Measurements from ENCODE around the gene IFITM1.
"Not testable (repeated sequence)": the region's sequence is repeated elsewhere in the genome, so short reads cannot be mapped to it uniquely, and the experiment has no call there.

IFITM1 gene

DNA sequence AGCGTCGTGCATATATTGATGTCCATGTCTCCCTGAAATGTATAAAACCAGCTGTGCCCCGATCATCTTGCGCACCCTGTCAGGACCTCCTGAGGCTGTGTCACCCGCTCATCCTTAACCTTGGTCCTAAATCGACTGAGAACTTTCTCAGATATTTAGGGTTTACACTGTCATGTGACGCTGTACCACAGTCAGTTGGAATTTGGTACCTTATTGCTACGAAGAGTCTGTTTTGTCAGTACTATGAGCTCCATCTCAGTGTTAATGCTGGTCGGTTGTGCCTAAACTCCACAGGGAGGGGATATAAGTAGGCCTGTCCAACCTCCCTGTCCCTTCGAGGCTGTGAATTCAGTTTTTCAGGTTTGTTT is 8.0 kb upstream of the IFITM1 start:
- TF ChIP-seq, protein P1, sequence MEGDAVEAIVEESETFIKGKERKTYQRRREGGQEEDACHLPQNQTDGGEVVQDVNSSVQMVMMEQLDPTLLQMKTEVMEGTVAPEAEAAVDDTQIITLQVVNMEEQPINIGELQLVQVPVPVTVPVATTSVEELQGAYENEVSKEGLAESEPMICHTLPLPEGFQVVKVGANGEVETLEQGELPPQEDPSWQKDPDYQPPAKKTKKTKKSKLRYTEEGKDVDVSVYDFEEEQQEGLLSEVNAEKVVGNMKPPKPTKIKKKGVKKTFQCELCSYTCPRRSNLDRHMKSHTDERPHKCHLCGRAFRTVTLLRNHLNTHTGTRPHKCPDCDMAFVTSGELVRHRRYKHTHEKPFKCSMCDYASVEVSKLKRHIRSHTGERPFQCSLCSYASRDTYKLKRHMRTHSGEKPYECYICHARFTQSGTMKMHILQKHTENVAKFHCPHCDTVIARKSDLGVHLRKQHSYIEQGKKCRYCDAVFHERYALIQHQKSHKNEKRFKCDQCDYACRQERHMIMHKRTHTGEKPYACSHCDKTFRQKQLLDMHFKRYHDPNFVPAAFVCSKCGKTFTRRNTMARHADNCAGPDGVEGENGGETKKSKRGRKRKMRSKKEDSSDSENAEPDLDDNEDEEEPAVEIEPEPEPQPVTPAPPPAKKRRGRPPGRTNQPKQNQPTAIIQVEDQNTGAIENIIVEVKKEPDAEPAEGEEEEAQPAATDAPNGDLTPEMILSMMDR (IDR thresholded peaks at IDR 0.05; ENCODE audit: insufficient read depth, missing control alignments): no peak
- FAIRE-seq (no peak), DNase-seq (ENCODE audit: insufficient read length, low spot score) (no peak)

DNA sequence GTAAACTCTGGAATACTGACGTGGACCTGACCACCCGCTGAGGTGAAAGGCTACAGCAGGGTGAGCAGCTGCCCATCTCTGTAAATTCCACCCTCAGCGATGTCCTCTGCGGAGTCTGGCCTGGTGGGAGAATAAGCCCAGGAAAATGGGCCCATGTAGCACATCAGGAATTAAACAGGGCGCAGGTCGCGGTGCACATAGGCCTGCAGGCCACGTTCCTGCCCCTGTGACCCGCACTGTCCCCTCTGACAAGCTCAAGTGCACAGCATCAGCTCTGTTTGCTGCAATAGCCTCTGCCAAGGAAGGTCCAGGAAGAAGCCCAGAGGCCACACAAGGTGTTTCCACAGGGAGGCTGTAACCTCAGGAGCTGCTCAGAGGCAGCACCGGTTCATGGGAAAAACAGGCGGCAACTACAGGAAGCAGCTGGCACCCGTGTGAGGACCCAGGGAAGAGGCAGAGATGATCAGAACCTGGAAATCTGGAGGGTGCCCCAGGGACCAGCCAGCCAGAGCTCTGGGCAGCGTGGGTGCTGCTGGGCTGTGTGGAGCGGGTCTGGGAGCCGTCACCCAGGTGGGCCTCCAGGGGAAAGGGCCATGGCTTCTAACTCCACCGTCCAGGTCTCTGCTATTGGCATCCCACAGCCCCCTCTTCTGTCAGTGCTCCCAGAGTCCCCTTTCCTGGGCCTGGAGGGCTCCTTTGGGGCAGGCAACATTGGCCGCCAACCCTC is 7.0 kb upstream of the IFITM1 start:
- DNase-seq (ENCODE audit: insufficient read length, low spot score): no peak
- no peak for FAIRE-seq
- TF ChIP-seq, protein P1 (IDR thresholded peaks at IDR 0.05; ENCODE audit: insufficient read depth, missing control alignments): no peak

DNA sequence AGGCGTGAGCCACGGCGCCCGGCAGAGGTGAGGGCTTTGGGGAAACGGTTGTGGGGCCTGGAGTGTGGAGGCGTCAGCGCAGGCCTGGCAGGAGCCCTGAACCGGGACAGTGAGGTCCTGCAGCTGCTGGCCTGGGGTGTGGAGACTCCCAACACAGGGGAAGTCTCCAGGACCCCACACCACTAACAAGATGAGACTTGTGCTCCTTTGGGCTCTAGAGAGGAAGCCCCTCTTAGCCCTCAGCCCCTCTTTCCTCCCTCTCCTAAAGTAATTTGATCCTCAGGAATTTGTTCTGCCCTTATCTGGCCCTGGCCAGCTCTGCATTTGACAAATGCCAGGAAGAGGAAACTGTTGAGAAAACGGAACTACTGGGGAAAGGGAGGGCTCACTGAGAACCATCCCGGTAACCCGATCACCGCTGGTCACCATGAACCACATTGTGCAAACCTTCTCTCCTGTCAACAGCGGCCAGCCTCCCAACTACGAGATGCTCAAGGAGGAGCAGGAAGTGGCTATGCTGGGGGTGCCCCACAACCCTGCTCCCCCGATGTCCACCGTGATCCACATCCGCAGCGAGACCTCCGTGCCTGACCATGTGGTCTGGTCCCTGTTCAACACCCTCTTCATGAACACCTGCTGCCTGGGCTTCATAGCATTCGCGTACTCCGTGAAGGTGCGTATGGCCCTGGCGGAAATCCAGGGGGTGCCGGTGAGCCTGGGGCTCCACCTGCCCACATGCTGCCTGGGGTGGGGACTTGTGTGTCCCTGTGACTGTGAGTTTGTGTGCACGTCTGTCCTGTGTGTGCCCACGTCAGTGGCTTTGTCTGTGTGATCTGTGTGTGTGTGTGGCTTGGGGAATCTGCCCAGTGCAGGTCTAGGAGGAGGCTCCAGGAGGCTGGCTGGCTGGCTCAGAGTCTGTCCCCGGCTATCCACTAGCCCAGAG is 5.8 kb upstream of the IFITM1 start, which contains the start of gene IFITM2:
Gene IFITM2, plus strand, starts transcription at position 51 of the 943 bp plus-strand sequence. Its CDS starts 377 bp downstream, at position 428.
- DNase-seq (ENCODE audit: insufficient read length, low spot score); FAIRE-seq: not testable (repeated sequence)

DNA sequence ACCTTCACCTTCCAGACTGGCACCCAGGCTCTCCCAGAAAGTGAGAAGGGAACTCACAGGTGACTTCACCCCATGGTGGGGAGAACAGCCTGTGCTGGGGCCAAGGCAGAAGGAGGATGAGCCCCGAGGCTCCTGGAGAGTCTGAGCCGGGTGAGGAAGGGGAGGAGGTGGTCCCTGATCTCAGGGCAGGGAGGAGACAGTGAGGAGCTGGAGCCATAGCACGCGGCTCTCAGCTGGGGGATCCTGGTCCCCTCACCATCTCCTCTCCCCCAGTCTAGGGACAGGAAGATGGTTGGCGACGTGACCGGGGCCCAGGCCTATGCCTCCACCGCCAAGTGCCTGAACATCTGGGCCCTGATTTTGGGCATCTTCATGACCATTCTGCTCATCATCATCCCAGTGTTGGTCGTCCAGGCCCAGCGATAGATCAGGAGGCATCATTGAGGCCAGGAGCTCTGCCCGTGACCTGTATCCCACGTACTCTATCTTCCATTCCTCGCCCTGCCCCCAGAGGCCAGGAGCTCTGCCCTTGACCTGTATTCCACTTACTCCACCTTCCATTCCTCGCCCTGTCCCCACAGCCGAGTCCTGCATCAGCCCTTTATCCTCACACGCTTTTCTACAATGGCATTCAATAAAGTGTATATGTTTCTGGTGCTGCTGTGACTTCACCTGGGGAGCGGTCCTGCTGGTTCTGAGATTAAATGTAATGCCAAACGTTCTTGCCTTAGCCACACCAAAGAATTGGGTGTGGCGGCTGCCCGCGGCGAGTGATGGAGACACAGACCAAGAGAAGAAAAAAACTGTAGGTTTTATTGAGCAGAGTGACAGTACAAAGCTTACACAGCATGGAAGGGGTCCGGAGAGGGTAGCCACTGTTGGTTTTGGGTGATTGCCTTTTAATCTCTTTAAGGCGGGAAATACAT is 4.8 kb upstream of the IFITM1 start:
- not testable (repeated sequence) for FAIRE-seq

DNA sequence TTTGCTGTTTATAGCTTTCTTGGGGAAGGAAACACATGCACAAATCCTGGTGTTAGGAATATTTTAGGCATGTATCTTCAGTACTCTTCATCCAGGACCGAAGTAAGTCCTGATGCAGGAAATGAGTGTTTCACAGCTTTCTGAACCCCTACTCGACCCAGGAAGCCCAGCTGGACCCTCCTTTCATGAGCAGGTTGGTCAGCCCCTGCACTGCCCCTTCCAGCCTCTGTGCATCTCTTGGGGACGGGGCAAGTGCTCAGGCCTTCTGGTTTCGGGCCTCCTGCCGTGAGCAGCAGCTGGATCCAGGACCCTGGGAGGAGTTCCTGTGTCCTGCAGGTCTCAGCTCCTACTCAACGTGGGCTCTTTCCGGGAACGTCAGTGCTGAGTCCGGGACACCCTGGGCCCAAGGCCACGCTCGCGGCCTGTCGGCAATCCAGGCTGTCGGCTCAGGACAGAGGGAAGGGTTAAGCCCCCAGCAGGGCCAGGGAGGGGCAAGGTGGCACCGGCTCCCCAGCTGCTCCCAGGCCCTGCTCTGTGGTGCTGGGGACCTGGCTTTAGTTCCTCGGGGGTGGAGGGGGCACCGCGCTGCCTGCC is 3.8 kb upstream of the IFITM1 start:
- FAIRE-seq; DNase-seq (ENCODE audit: insufficient read length, low spot score): not testable (repeated sequence)

More for the DNA sequence above, 4.8 kb upstream of the IFITM1 start:
- DNase-seq (ENCODE audit: insufficient read length, low spot score): not testable (repeated sequence)

DNA sequence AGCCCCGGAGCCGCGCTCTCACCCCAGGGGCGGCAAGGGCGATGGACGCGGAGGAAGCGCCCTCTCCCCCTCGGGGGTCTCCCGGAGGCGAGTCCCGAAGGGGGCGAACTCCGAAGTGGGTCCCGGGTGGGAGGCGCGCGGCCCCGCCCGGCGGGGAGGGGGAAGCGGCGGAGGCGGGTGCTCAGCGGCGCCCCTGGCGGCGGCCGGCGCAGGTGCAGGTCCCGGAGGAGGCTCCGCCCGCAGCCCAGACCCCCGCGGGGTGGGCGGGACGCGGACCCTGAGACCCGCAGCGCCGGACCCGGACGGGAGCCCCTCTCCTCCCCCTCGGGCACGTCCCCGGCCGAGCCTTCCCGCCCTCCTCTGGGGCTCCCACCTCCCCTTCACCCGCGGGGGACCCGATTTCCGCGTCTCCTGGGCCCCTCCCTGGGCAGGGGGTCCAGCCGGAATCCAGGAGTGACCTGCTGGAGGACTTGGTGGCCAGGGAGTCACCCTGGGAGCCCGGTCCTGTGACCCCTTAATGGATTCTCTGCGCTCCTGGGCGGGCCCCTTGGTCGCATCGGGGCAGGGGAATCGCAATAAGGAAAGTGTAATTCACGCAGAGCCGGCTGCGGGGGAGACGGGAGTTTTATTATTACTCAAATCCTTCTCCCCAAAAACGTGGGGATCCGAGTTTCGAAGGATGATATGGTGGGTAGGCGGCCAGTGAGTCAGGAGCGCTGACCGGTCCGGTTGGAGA is 2.7 kb upstream of the IFITM1 start:
- FAIRE-seq; DNase-seq (ENCODE audit: insufficient read length, low spot score): not testable (repeated sequence)

DNA sequence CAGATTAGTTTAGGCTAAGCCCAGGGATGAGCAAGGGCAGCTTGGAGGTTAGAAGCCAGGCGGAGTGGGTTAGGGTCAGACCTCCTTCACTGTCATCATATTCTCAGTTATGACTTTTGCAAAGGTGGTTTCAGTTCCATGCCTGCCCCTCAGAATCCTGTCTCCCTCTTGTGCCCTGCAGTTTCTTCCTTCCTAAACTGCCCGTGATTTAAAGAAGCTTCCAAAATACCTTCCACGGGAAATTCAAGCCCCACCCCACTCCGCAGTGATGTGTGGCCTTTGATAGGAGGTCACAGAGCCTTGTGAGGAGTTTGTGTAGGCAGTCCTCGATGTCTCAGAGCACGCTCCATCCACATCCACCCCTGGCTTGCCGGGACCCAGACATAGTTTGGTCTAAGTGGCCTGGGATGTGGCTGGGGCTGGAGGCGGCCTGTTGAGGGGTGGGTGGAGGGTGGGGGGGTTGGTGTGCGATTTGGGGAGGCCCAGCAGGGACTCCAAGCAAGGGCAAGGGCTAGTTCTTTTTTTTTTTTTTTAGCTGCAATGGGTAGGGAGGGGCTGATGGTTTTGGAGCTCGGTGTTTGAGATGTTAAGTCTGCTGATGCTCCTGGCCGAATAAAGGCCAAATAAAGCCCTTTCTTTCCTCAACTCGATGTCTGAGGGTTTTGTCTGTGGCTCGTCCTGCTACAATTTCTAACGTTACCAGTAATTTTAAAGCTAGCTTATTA is 1.6 kb upstream of the IFITM1 start:
- DNase-seq (ENCODE audit: insufficient read length, low spot score) (no peak), FAIRE-seq (no peak)
- TF ChIP-seq, protein P1 (IDR thresholded peaks at IDR 0.05; ENCODE audit: insufficient read depth, missing control alignments): no peak

DNA sequence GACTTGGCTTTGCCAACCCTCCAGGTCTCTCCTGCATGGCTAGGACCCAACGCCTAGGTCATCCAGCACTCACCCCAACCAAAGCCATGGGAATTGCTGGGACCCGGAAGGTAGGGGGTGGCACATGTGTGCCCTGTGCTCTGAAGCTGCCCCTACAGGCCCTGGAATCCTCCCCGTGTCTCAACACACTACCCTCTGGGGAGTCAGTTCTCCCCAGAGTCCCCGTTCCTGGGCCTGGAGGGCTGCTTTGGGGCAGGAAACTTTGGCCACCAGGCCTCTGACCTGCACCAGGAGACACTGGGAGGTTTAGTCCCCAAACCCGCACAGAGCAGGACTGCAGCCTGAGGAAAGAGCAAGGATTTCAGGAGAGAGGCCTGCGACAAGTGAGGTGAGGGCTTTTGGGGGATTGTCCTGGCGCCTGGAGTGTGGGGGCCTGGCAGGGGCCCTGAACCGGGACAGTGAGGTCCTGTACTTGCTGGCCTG is 495 bp upstream of the IFITM1 start:
- no peak for DNase-seq (ENCODE audit: insufficient read length, low spot score)
- FAIRE-seq: no peak
- TF ChIP-seq, protein P1 (IDR thresholded peaks at IDR 0.05; ENCODE audit: insufficient read depth, missing control alignments): no peak

DNA sequence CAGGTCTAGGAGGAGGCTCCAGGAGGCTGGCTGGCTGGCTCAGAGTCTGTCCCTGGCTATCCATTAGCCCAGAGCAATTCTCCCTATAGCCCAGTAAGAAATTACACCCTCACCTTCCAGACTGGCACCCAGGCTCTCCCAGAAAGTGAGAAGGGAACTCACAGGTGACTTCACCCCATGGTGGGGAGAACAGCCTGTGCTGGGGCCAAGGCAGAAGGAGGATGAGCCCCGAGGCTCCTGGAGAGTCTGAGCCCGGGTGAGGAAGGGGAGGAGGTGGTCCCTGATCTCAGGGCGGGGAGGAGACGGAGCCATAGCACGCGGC is 675 bp downstream of the IFITM1 start:
- not testable (repeated sequence) for DNase-seq (ENCODE audit: insufficient read length, low spot score); FAIRE-seq
